NCI-H82 (cell line): Measurements from ENCODE around the gene STPG1.

Experiments used
- DNase-seq: peaks from one replicate; lab custom pipeline; 2025; lab: John Stamatoyannopoulos, UW

Gene STPG1

DNA sequence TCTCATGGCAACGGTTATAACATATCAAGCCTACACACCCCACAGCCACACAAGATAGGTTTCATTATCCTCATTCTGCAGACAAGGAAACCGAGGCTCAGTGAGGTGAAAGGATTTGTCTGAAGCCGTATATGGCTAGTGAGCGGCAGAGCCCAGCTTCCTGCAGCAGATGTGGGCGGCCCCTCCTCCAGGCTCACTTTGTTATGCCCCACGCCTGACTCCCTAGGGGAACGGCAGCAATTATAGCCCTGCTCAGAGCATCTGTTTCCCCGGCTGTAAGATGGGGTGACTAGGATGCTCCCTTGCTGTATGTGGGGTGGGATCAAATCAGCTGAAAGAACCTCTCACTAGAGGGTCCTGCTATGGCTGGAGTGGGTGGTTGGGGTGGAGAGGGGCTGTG lies 72.3 kb downstream of the STPG1 start:
- DNase-seq: peak; percentile 92

DNA sequence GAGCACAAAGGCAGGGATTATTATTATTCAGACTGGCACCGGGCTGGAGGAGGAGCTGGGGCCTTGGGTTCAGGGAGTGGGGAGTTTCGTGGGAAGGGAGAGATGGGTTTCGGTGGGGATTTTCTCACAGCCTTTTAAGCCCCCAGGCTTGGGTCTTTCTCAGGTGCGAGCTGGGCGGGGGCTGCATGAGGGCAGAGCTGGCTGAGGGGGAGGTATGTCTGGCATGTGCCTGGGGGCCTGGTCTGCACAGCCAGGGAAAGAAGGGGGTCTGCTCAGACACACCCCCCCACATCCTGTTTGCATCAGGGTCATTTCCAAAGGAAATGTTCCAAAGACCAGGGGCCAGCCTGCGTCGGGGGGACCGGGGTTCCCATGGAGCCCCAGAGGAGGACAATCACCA lies 72.8 kb downstream of the STPG1 start:
- DNase-seq: peak; percentile 40

DNA sequence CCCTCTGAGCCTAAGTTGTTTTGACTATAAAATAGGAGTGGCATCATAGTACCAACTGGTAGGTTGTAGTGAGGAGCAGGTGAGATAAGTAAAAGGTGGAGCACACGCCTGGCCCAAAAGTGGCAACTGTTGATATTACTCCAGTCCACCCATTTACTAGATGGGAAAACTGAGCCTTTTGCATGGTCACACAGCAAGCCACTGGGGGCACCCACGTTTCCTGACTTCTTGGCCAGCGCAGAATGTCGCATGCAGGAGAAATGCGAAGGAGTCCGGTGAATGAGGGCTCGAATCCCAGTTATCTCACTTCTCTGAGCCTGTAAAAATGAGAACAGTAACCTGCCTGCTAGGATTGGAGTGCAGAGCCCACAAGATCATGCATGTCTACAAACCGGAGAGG lies 73.6 kb downstream of the STPG1 start:
- no peak for DNase-seq

DNA sequence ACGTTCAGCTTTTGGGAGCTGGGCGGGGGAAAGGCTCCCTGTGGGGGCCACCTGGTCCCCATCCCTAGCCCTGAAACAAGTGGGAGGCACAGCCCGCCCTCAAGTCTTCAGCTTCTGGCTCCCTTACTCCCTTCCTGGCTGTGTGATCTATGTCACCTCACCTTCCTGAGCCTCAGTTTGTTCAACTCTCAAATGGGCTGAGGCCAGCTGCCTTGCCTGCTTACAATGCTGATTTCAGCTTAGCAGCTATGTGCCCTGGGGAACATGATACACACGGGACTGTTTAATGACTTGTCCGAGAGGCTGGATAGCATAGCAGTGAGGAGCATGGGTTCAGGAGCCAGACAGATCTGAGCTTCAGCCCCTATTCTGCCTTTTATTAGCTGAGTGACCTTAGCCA lies 75.1 kb downstream of the STPG1 start:
- no peak for DNase-seq

DNA sequence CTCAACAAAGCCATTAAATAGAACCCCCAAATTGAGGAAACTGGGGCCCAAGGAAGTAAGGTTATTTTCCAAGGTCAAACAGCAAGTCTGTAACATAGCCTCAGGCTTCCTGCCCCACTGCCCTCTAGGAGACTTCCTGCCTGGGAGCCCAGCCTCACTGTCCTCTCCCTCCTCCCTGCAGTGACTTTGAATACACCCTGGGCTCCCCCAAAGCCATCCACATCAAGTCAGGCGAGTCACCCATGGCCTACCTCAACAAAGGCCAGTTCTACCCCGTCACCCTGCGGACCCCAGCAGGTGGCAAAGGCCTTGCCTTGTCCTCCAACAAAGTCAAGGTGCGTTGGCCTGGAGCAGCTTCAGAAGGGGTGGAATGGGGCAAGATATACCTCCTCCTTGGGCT lies 76.1 kb downstream of the STPG1 start:
- DNase-seq: no peak

DNA sequence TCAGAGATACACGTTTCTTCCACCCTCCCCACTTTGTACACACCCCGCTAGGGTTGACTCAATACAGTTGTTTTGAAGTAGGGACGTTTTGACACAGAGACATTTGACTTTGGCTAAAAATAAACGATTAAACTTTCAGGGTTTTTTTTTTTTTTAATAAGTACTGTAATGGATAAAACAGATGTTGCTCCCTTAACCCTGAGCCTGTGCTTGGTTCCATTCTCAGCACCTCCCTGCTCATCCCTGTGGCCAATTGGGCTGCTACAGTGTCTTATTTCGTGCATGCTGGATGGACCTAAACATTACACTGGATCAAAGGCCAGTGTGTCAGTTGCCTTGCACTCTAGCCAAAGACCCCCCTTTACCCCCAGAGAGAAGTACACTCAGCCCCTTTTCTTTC lies 77.5 kb downstream of the STPG1 start:
- DNase-seq: no peak

DNA sequence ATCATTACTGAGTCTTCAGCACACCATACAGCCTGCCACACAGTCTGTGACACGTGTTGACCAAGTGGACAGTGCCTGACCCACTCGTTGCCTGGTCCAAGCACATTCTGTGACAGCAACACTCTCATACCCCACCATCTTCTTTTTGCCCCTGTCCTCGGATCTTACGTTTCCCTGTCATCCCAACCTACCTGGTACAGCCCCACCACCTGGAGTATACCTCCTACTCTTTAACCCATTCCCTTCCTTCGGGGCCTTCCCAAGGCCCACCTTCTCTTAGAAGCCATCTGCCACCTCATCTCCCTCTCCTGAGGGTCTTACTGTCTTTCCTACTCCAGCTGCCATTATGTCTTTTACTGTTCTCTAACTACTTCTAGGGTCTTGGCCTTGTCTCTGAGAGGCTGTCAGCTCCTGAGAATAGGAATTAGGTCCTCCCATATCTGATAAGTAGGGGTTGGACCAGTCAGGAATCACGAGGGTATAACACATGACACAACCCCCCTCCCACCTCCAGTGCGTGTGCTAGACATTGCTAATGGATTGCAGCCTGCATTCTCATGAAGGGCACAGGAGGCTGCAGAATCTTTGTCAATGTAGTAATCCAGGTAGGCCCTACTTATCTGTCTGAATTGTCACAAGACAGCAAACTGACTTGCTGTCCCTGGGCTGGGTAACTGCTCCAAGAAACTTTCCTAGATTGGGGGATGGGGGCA lies 81.5 kb downstream of the STPG1 start:
- DNase-seq: no peak

DNA sequence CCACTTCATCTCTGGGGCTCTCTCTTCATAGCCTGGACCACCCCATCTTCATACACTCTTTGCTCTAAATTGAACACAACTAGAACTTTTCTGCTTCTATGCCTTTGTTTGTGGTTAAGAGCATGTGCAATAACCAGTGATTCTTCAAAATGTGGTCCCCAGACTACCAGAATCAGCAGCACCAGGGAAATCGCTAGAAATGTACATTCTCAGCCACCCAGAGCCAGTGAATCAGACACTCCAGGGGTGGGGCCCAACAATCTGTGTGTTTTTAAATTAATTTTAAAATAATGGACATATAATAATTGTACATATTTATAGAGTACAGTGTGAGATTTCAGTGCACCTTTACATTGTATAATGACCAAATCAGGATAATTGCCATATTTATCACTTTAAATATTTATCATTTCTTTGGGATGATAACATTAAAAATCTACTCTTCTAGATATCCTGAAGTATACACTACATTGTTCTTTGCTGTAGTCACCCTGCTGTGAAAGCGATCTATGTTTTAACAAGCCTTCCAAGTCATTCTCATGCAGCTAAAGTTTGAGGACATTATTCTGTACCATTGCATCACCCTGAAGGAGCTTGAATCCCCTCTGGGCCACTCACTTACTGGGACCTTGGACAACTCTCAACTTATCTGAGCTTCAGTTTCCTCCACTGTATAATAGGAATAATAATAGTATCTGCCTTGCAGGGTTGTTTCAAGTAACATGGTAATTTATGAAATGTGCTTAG lies 83.6 kb downstream of the STPG1 start:
- DNase-seq: no peak

DNA sequence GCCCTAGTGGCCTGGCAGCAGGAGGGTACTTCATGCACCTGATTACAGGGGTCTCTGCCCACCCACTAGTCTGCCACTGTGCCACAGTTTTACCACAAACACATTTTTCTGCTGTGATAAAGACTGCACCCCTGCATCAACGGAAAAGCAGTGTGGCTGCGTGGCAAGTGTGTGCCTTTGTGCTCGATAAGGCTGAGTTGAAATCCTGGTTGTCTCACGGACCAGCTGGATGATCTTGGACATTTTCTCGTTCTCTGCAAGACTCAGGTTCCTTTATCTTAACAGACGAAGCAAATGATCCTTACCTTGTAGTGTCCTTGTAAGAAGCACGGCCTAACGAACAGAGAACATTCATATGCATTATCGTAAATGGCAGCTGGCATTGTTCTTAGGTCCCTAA lies 84.3 kb downstream of the STPG1 start:
- no peak for DNase-seq

DNA sequence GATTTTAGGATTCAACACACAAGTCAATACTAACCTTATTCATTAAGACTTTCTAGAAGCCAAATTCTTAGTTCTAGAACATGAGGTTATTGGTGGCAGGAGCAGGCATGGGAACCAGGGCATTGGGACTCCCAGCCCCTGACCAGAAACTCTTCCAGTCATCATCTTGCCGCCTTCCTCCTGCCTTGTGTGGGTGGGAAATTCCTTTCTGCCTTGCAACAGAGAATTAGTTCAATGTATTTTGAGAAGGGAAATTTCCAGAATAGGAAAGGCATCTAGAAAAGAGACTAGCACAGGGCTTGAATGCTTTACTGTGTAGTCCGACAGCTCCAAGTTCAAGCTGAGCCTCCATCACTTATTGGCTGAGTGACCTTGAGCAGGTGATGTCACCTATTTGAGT lies 85.7 kb downstream of the STPG1 start:
- DNase-seq: no peak

DNA sequence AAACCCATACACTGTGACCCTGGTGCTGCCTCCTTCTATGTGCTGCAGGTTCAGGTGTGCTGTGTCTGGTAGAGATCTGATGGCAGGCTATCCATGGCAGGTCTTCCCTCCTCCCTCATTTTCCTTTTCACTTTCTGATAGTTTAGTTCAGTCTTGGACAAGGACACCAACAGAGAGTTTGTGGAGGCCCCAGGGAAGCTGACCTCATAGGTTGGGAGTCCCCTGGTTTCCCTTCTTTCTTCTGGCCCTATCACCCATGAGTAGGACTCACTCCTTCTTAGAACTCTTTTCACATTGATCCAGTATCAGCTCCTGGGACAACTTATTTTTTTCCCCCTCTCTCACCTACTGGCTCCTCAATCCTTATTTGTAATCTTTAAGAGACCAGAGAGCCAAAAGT lies 86.1 kb downstream of the STPG1 start:
- DNase-seq: no peak

DNA sequence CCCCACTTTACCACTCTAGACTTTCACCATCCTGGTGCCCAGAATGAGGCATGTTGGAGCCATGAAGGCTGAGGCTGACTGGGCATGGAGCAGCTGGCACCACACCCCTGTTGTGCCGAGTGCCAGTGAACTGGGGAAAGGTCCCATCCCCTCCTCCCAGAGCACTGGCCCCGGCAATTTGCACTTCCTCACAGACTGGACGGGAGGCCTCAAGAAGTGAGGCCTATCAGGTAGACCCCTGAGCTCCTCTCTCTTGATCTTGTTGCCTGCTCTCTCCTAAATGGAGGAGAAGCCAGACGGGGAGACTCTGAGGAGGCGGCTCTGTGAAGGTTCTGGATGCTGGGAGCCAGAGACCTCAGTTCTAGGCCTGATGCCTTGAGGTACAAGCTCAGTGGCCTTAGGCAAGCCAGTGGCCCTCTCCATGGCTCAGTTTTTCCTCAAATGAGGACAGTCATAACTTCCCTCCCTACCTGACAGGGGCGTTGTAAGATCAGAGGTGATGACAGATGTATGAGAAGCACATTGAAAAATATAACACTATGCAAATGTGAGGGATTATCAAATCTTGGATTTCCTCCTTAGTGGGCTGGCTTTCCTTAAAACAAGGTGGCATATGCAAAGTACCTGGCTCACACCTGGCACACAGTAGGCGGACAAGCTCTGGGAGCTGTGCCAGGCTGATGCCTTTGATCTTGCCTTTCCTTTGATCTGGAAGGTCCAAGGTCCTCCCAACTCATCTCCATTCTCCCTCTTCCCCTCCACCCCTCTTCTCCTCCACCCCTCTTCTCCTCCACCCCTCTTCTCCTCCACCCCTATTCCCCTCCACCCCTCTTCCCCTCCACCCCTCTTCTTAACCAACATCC lies 87.8 kb downstream of the STPG1 start:
- no peak for DNase-seq

DNA sequence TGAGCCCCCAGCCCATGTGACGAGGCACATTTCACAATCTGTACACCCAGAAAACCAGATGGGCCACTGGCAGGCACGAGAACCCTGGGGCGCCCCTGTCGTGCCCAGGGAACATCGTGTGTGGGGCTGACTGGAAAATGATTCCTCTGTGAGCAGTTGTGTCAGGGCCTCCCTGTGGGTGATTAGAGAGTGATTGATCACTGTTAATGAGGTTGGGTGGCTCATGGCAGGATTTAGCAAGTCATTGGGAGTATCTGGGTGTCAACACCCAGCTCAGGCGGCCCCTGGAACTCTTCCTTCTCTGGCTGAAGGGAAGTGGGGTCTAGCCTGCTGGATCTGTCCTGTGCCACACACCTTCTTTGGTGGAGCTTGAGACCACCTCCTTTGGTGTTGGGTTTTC lies 88.7 kb downstream of the STPG1 start:
- DNase-seq: peak; percentile 38

DNA sequence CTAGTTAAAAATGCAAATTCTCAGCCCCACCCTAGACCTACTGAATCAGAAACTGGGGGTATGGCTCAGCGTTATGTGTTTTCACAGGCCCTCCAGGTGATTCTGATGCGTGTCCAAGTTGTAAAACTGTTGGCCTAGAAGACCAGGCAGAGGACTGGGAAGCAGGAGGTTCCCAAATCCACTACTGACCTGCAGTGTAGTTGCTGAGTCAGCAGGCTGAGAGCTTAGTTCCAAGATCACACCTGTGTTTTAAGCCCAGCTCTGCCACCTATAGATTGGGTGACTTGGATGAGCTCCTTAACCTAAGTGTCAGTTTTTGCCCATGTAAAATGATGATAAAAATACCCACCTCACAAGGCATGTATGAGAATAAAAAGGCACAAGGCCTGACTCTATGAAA lies 90.3 kb downstream of the STPG1 start:
- DNase-seq: no peak

DNA sequence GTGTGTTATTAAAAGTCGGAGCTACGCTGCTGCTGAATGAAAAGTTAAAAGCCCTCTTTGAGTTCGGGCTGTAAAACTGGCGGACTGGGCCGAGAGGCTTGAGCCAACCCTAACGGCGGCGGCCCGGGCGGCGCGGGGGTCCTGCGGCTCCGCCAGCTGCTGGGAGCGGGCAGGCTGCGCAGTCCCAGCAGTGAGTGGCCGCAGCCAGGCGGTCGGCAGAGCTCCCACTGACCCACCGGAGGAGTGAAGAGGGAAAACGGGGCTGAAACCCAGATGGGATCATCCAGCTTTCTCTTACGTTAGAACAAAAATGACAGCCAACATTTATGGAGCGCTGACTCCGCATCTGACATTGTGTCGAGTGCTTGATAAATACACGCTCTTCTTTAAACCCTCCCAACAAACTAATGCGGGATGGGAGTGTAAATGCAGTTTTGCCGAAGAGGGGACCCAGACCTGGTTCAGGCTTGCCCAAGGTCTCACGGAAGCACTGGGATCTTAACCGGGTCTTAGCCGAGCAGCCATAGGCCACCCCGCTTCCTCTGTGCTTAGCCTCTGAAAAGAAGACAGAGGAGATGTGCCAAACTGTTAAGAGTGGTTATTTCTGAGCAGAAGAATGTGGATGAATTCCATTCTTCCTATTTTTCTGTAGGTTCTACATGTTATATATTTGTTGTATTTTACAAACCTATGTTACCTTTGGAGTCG lies 91.0 kb downstream of the STPG1 start:
- no peak for DNase-seq

DNA sequence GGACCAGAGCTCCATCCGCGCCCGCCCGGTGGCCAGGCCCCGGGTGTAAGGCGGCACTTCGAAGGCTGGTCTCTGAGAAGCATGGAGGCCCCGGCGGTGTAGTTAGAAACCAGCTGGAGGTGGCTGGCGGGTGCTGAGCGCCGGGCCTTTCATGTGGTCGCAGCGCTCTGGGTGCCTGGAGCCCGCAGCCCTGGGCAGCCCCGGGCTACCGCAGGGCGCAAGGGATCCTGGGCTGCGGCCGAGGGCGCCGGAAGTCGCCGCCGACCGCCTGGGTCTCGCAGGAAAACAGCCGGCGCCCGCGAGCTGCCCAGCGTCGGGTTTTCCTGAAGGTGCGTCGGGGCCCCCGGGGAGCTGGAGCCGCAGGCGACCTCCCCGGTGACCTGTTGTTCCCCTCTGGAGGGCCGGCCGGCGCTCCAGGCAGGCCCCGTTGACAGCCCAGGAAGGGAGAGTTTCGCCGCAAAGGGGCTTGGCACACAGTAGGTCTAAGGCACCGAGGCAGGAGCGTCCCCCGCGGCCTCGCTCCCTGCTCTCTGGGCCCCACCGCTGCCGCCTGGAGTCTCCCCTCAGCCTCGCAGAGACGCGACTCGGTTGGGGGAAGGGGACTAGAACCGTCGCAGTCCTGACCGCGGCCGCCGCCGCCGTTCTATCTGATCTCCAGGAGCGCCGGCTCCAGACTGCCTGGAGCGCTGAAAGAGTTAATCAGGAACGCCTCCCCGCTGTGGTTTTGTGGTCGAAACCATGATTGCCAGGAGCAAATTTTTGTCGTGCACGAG lies 91.7 kb downstream of the STPG1 start:
- no peak for DNase-seq

DNA sequence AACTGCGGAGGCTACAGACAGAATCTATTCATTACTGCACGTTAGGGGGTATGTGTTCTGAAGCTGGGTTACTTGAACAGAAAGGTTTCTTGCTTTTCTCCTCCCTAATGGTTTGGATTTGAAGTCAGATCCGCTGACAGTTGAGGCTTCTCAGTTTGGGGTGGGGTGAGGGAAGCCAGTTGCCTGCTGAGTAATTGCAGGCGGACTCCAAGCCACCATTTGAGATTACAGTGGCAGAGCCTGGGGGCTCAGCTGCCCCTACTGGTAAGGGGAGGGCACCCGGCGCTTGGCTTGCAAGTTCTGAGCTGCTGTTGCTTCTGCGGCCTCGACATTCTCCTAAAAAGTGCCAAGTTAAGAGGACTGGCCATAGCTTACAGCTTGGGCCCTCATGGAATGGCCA lies 92.5 kb downstream of the STPG1 start:
- no peak for DNase-seq

DNA sequence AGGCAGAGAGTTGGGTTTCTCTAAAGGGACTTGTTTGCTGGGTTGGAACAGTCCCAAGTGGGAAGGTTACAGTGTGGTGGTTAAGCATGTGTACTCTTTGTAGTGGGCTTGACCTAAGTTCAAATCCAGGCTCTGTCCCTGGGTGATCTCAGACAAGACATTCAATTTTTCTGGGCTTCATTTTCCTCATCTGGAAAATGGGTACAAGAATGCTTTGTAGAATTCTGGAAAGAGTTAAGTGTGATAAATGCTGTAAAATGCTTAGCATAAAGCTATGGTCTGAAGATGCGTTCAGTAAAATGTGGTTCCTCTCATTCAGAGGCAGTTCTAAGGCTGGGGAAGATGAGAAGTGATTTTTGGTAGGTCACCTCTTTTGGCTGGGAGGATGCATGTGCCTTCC lies 93.6 kb downstream of the STPG1 start:
- DNase-seq: no peak

DNA sequence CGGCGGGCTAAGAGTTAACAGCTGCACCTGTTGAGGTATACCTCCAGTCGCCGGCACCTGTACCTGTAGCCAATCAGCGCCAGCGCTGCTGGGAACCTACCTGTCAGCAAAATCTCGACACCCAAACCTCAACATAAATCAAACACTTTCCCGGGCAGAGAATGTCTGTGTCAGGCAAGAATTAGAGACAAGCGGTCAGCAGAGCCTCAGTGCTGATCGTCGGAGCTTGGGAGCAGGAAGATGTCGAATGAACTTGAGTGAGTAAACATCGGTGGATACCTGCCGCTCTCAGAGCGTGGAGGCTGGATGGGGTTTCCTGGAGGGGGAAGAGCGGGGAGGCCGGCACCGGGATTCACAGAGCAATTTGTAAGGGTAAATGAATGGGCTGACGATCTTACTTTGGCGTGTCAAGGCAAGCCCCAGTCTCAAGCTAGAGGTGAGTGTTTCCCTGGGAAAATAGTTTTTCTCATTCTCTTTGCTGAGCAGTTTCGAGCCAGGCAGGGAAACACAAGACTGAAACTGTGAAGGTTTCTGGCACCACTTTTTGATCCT lies 94.2 kb downstream of the STPG1 start, which contains the start of gene GRHL3:
GRHL3 (plus strand) TSS at position 46 of the 552 bp plus-strand sequence; CDS start at position 241, 195 bp downstream.
- DNase-seq: no peak

DNA sequence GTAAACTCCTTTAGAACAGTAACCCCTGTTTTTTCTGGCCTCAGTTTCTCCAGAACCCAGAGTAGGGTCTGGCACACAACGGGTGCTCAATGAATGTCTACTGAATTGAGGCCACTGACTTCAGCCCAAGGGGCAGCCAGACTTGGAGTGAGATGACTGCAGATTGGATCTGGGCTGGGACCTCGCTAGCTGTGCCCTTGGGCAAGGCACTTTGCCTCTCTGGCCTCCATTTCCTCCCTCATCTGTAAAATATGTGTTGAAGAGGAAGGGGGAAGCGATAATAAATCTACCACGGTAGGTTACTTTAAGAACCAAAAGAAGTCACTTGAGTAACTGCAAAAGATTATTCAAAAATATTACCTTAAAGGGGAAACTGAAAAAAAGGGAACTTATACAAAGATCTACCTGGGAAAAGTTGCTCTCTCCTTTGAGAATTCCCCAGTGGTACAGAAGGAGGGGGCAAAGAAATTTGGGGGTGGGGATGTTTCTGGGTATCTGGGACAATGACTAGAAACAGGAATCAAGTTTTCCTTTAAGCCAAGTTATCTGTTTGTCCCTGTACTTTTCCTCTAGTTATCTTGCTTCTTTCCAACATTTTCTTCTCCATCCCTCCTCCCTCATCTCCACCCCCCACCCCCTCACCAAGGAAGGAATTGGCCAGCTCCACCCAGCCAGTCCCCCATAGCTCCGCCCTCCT lies 94.8 kb downstream of the STPG1 start:
- DNase-seq: no peak
